ENCODE data around the gene TMEM115.
A peak's percentile ranks its signal among the peaks of the same experiment; 100 is the strongest.

TMEM115 gene

GRCh38 chr3:50364573-50365079 lies 5.3 kb upstream of the TMEM115 start (continued):
- TF ChIP-seq TSHZ2 (CRISPR knock-in tag; IDR thresholded peaks at IDR 0.05), result no peak
- no peak for TF ChIP-seq ZNF565 (CRISPR knock-in tag; conservative IDR thresholded peaks at IDR 0.05; ENCODE audit: low read depth)

- TF ChIP-seq ZFP3 (CRISPR knock-in tag; IDR thresholded peaks at IDR 0.05), result no peak
- no peak for TF ChIP-seq ISL1 (CRISPR knock-in tag; IDR thresholded peaks at IDR 0.05)
- TF ChIP-seq POU6F1 (CRISPR knock-in tag; IDR thresholded peaks at IDR 0.05; ENCODE audit: borderline replicate concordance, low read depth), result no peak
- no peak for TF ChIP-seq SNAI2 (CRISPR knock-in tag; IDR thresholded peaks at IDR 0.05)
- TF ChIP-seq CSRNP3 (CRISPR knock-in tag; IDR thresholded peaks at IDR 0.05), result no peak
- TF ChIP-seq ZNF8 (CRISPR knock-in tag; IDR thresholded peaks at IDR 0.05), result no peak
- TF ChIP-seq ZFP30 (CRISPR knock-in tag; IDR thresholded peaks at IDR 0.05), result no peak
- TF ChIP-seq CSDC2 (CRISPR knock-in tag; IDR thresholded peaks at IDR 0.05), result no peak
- TF ChIP-seq TSHZ2 (CRISPR knock-in tag; IDR thresholded peaks at IDR 0.05), result no peak
- TF ChIP-seq ESRRG (CRISPR knock-in tag; IDR thresholded peaks at IDR 0.05), result no peak
- no peak for TF ChIP-seq PPARA (CRISPR knock-in tag; IDR thresholded peaks at IDR 0.05; ENCODE audit: borderline replicate concordance)
- TF ChIP-seq ZNF565 (CRISPR knock-in tag; conservative IDR thresholded peaks at IDR 0.05; ENCODE audit: low read depth), result no peak
- no peak for TF ChIP-seq GLIS3 (CRISPR knock-in tag; IDR thresholded peaks at IDR 0.05)
- TF ChIP-seq BACH2 (CRISPR knock-in tag; IDR thresholded peaks at IDR 0.05; ENCODE audit: borderline replicate concordance), result no peak
- no peak for TF ChIP-seq TCF4 (CRISPR knock-in tag; IDR thresholded peaks at IDR 0.05; ENCODE audit: borderline replicate concordance)
- no peak for TF ChIP-seq CREB5 (CRISPR knock-in tag; IDR thresholded peaks at IDR 0.05; ENCODE audit: low read depth)
- no peak for TF ChIP-seq ZNF70 (CRISPR knock-in tag; IDR thresholded peaks at IDR 0.05)
- no peak for TF ChIP-seq RARB (CRISPR knock-in tag; IDR thresholded peaks at IDR 0.05)
- no peak for TF ChIP-seq OSR1 (CRISPR knock-in tag; IDR thresholded peaks at IDR 0.05)
- peak; percentile 10 for ATAC-seq
Observed at GRCh38 chr3:50359760-50360110, 414 bp upstream of the TMEM115 start.

- ATAC-seq, result peak; percentile 5; the same call in 2 of the 3 replicates
- TF ChIP-seq ZNF8 (CRISPR knock-in tag; IDR thresholded peaks at IDR 0.05), result no peak
- TF ChIP-seq ISL1 (CRISPR knock-in tag; IDR thresholded peaks at IDR 0.05), result no peak
- TF ChIP-seq OSR1 (CRISPR knock-in tag; IDR thresholded peaks at IDR 0.05), result no peak
- TF ChIP-seq TSHZ2 (CRISPR knock-in tag; IDR thresholded peaks at IDR 0.05), result no peak
- TF ChIP-seq CSRNP3 (CRISPR knock-in tag; IDR thresholded peaks at IDR 0.05), result no peak
- no peak for TF ChIP-seq GLIS3 (CRISPR knock-in tag; IDR thresholded peaks at IDR 0.05)
- TF ChIP-seq ZNF565 (CRISPR knock-in tag; conservative IDR thresholded peaks at IDR 0.05; ENCODE audit: low read depth), result no peak
- TF ChIP-seq BACH2 (CRISPR knock-in tag; IDR thresholded peaks at IDR 0.05; ENCODE audit: borderline replicate concordance), result no peak
- no peak for TF ChIP-seq TOX (CRISPR knock-in tag; IDR thresholded peaks at IDR 0.05; ENCODE audit: borderline replicate concordance)
- no peak for TF ChIP-seq ZC3H10 (CRISPR knock-in tag; IDR thresholded peaks at IDR 0.05)
- TF ChIP-seq ARNTL (CRISPR knock-in tag; IDR thresholded peaks at IDR 0.05; ENCODE audit: borderline replicate concordance, low read depth), result no peak
- TF ChIP-seq TCF4 (CRISPR knock-in tag; IDR thresholded peaks at IDR 0.05; ENCODE audit: borderline replicate concordance), result no peak
Observed at GRCh38 chr3:50358355-50358910, 888 bp downstream of the TMEM115 start.

Measured in SK-N-SH treated with all-trans-retinoic acid at 6 μM for 48 hours (cell line).